Fibroblast of skin of left quadriceps (primary cell): ENCODE measurements around the gene ZNF438.
A peak's percentile ranks its signal among the peaks of the same experiment; 100 is the strongest.

Experiments
- DNase-seq, 2 experiments: peaks; one replicate each; pipeline ENCODE4 v3.0.0-alpha.2; 2013; ENCODE audit warnings: low read depth in 2 of 2

ZNF438 gene

GRCh38 chr10:31013331-31013730, 18.3 kb downstream of the ZNF438 start:
- no peak for DNase-seq

- DNase-seq: no peak
These were observed 20.0 kb downstream of the ZNF438 start for GRCh38 chr10:31011665-31012022.

- no peak for DNase-seq
These were observed 20.5 kb downstream of the ZNF438 start for GRCh38 chr10:31011017-31011664.

GRCh38 chr10:31010062-31010461, 21.6 kb downstream of the ZNF438 start:
- DNase-seq: no peak

GRCh38 chr10:31005895-31006294, 25.8 kb downstream of the ZNF438 start:
- no peak for DNase-seq

GRCh38 chr10:31004611-31005193, 27.0 kb downstream of the ZNF438 start:
- DNase-seq: peak; percentile 56 to 60

- no peak for DNase-seq
These were observed 29.9 kb downstream of the ZNF438 start for GRCh38 chr10:31001740-31002139.

GRCh38 chr10:31000867-31001266, 30.8 kb downstream of the ZNF438 start:
- no peak for DNase-seq

- no peak for DNase-seq
These were observed 31.4 kb downstream of the ZNF438 start for GRCh38 chr10:31000071-31000782.

- peak in 1 of 2 experiments; percentile 23 for DNase-seq
These were observed 32.5 kb downstream of the ZNF438 start for GRCh38 chr10:30999070-30999712.

GRCh38 chr10:30997536-30998235, 34.0 kb downstream of the ZNF438 start:
- DNase-seq: no peak

- DNase-seq: peak in 1 of 2 experiments; percentile 39
These were observed 35.1 kb downstream of the ZNF438 start for GRCh38 chr10:30996481-30997005.

- DNase-seq: no peak
These were observed 36.4 kb downstream of the ZNF438 start for GRCh38 chr10:30995081-30995770.

GRCh38 chr10:30993155-30993554, 38.5 kb downstream of the ZNF438 start:
- no peak for DNase-seq

GRCh38 chr10:30992681-30993080, 39.0 kb downstream of the ZNF438 start:
- DNase-seq: no peak

- no peak for DNase-seq
These were observed 40.0 kb downstream of the ZNF438 start for GRCh38 chr10:30991647-30992011.

GRCh38 chr10:30990971-30991646, 40.6 kb downstream of the ZNF438 start:
- DNase-seq: no peak

GRCh38 chr10:30990351-30990750, 41.3 kb downstream of the ZNF438 start:
- no peak for DNase-seq

GRCh38 chr10:30988831-30989435, 42.7 kb downstream of the ZNF438 start:
- DNase-seq: no peak

- DNase-seq: no peak
These were observed 44.2 kb downstream of the ZNF438 start for GRCh38 chr10:30987463-30987862.
